Measurements from ENCODE around the gene CLIP3. TPM values are rescaled to one million over a fixed set of nuclear protein-coding genes. Genes with fewer than 3 reads are reported as not detected.

CLIP3 gene
- polyA plus RNA-seq, 3 donors = 0.24 TPM; not detected in 2

DNA sequence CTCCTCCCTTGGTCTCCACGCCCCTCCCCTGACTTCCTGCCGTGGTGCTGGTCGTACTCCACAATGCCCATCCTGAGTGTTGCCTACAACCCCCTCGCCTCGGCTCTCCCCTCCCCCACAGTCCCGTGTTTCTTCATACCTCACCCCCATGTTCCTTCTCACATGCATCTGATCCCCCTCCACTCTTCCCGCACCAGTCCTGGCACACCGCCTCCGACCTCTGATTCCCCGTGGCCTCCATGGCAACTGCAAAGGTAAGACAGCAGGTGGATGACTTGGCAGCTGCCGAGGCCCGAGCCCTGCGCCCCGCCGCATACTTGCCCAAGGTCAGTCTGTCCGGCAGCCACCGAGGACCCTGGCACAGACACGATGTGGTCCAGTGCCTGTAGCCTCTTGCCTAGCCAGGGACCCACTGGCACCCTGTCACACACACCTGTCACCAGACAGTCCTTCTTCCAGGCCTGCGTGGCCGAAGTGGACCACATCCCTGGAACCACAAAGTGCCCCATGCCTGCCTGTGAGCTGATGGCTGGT is 53.8 kb downstream of the CLIP3 start:
- intact Hi-C loops (cut with micrococcal nuclease) = no loop called here
- H3K79me2 ChIP-seq (ENCODE audit: insufficient read depth, low read length) = no peaks in the 10 kb centered on the region
- H3K9me3 ChIP-seq (replicated peaks in 1 of 2; ENCODE audit: control insufficient read depth in 1 of 2, insufficient read depth in 1 of 2, low read length in 2 of 2) = no peaks in the 10 kb centered on the region
- Mint-ChIP-seq H3K36me3 (no peaks in the 10 kb centered on the region), H3K4me3 (no peak overlapping the region), H3K27ac (no peak overlapping the region), H3K4me1 (no peaks in the 10 kb centered on the region), H3K9me3 (peaks cover 0 to 2% (median 0%) of the 10 kb centered on the region in 7 donors), H3K27me3 (ENCODE audit: low read depth in 3 of 3) (peaks cover 17 to 27% (median 25%) of the 10 kb centered on the region in 3 donors)
- H2AFZ ChIP-seq (ENCODE audit: insufficient read depth, low read depth, low read length, poor library complexity, severe bottlenecking) = no peak overlapping the region
- H3K4me3 ChIP-seq (replicated peaks in 1 of 3; ENCODE audit: low read depth in 2 of 3, low read length in 3 of 3) = no peak overlapping the region
- no peak overlapping the region for H3K27ac ChIP-seq (ENCODE audit: low read depth in 1 of 2, low read length in 2 of 2)
- no peaks in the 10 kb centered on the region for H3K4me1 ChIP-seq (ENCODE audit: control insufficient read depth in 1 of 2, insufficient read depth in 2 of 2, low read length in 2 of 2)
- no peaks in the 10 kb centered on the region for H3K36me3 ChIP-seq (replicated peaks in 1 of 2; ENCODE audit: control insufficient read depth in 1 of 2, insufficient read depth in 2 of 2, low read length in 2 of 2)
- no peaks in the 10 kb centered on the region for H4K20me1 ChIP-seq (ENCODE audit: insufficient read depth, low read length)
- 65% methylated on average over 19 of the region's 20 CpGs for WGBS (ENCODE audit: insufficient coverage)
- H3K4me2 ChIP-seq (replicated peaks; ENCODE audit: extremely low read depth, low read length, poor library complexity, severe bottlenecking) = no peak overlapping the region
- no peak overlapping the region for H3K9ac ChIP-seq (ENCODE audit: insufficient read depth, low read length, poor library complexity, severe bottlenecking)
- DNase-seq = no peak
- TF ChIP-seq, protein P1, sequence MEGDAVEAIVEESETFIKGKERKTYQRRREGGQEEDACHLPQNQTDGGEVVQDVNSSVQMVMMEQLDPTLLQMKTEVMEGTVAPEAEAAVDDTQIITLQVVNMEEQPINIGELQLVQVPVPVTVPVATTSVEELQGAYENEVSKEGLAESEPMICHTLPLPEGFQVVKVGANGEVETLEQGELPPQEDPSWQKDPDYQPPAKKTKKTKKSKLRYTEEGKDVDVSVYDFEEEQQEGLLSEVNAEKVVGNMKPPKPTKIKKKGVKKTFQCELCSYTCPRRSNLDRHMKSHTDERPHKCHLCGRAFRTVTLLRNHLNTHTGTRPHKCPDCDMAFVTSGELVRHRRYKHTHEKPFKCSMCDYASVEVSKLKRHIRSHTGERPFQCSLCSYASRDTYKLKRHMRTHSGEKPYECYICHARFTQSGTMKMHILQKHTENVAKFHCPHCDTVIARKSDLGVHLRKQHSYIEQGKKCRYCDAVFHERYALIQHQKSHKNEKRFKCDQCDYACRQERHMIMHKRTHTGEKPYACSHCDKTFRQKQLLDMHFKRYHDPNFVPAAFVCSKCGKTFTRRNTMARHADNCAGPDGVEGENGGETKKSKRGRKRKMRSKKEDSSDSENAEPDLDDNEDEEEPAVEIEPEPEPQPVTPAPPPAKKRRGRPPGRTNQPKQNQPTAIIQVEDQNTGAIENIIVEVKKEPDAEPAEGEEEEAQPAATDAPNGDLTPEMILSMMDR (IDR thresholded peaks at IDR 0.05) = no peak
- H3K27me3 ChIP-seq (ENCODE audit: control insufficient read depth in 2 of 2, insufficient read depth in 2 of 2, low read length in 2 of 2) = peaks cover 0 to 3% of the 10 kb centered on the region in 2 donors

DNA sequence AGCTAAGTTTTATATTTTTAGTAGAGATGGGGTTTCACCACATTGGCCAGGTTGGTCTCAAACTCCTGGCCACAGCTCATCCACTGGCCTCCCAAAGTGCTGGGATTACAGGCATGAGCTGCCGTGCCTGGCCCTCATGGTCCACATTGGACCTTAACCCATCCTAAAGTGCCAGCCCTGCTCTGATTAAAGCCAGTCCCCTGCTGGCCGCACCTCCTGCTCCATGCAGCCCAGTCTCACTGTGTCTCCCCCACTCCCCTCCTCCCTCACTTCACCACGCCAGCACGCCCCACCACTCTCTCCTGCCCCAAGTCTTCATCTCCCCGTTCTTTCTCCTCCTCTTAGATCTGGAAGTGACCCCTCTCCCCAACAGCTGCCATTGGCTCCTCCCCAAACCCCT is 54.4 kb downstream of the CLIP3 start:
- Mint-ChIP-seq H3K27ac (no peak overlapping the region), H3K4me3 (no peak overlapping the region), H3K27me3 (ENCODE audit: low read depth in 3 of 3) (peaks cover 15 to 27% (median 25%) of the 10 kb centered on the region in 3 donors), H3K9me3 (peaks cover 0 to 2% (median 0%) of the 10 kb centered on the region in 7 donors), H3K4me1 (no peaks in the 10 kb centered on the region), H3K36me3 (no peaks in the 10 kb centered on the region)
- H3K9me3 ChIP-seq (replicated peaks in 1 of 2; ENCODE audit: control insufficient read depth in 1 of 2, insufficient read depth in 1 of 2, low read length in 2 of 2) = no peaks in the 10 kb centered on the region
- H3K4me3 ChIP-seq (replicated peaks in 1 of 3; ENCODE audit: low read depth in 2 of 3, low read length in 3 of 3) = no peak overlapping the region
- no peak overlapping the region for H2AFZ ChIP-seq (ENCODE audit: insufficient read depth, low read depth, low read length, poor library complexity, severe bottlenecking)
- no peak overlapping the region for H3K4me2 ChIP-seq (replicated peaks; ENCODE audit: extremely low read depth, low read length, poor library complexity, severe bottlenecking)
- no peaks in the 10 kb centered on the region for H3K79me2 ChIP-seq (ENCODE audit: insufficient read depth, low read length)
- DNase-seq = no peak
- intact Hi-C loops (cut with micrococcal nuclease) = no loop called here
- H4K20me1 ChIP-seq (ENCODE audit: insufficient read depth, low read length) = no peaks in the 10 kb centered on the region
- WGBS (ENCODE audit: insufficient coverage) = 69% methylated on average over 5 of the region's 5 CpGs
- no peak overlapping the region for H3K27ac ChIP-seq (ENCODE audit: low read depth in 1 of 2, low read length in 2 of 2)
- H3K27me3 ChIP-seq (ENCODE audit: control insufficient read depth in 2 of 2, insufficient read depth in 2 of 2, low read length in 2 of 2) = peaks cover 0 to 3% of the 10 kb centered on the region in 2 donors
- no peaks in the 10 kb centered on the region for H3K36me3 ChIP-seq (replicated peaks in 1 of 2; ENCODE audit: control insufficient read depth in 1 of 2, insufficient read depth in 2 of 2, low read length in 2 of 2)
- TF ChIP-seq, protein P1 (IDR thresholded peaks at IDR 0.05) = no peak
- H3K9ac ChIP-seq (ENCODE audit: insufficient read depth, low read length, poor library complexity, severe bottlenecking) = no peak overlapping the region
- no peaks in the 10 kb centered on the region for H3K4me1 ChIP-seq (ENCODE audit: control insufficient read depth in 1 of 2, insufficient read depth in 2 of 2, low read length in 2 of 2)

Measured in CD14-positive monocyte (primary cell).